NCI-H1092 (cell line): ENCODE data around the gene ZCCHC8.

Source experiments
- DNase-seq: peaks from one replicate; lab custom pipeline; 2025; lab: John Stamatoyannopoulos, UW

The ZCCHC8 gene

GRCh38 chr12:122427403-122427802 lies 73.3 kb downstream of the ZCCHC8 start:
- no peak for DNase-seq

- no peak for DNase-seq
Observed at GRCh38 chr12:122423258-122424165, 77.2 kb downstream of the ZCCHC8 start.

GRCh38 chr12:122422730-122423257 lies 77.9 kb downstream of the ZCCHC8 start:
- no peak for DNase-seq

- no peak for DNase-seq
Observed at GRCh38 chr12:122421821-122422729, 78.7 kb downstream of the ZCCHC8 start, which contains the start of gene CLIP1. CLIP1 (minus strand) TSS chr12:122422669; CDS start chr12:122380452, 42,217 bp downstream.
